GM06990 (cell line): ENCODE results near the gene SDK1.
"Not testable (repeated sequence)": the region's sequence is repeated elsewhere in the genome, so short reads cannot be mapped to it uniquely, and the experiment has no call there.

Experiments used
- DNase-seq: peaks from one replicate; pipeline ENCODE4 v3.0.0-alpha.2; 2011; ENCODE audit not compliant: insufficient read length; ENCODE audit errors: extremely low read depth
- H3K27me3 ChIP-seq: replicated peaks from 2 replicates; pipeline ENCODE4 v1.6.0; 2011; ENCODE audit warnings: low read length; ENCODE audit not compliant: control insufficient read depth, insufficient read depth
- H3K36me3 ChIP-seq: 2 replicates; pipeline ENCODE4 v1.5.1; 2011; ENCODE audit warnings: low read length; ENCODE audit not compliant: control insufficient read depth, insufficient read depth
- H3K4me3 ChIP-seq: replicated peaks from 2 replicates; pipeline ENCODE4 v1.5.1; 2011; ENCODE audit warnings: low read depth, mild to moderate bottlenecking, control low read depth, low read length
- CTCF ChIP-seq: IDR thresholded peaks from 2 replicates; pipeline ENCODE4 v1.5.1; 2011; ENCODE audit warnings: low read length, control low read depth, mild to moderate bottlenecking, inconsistent platforms; ENCODE audit not compliant: insufficient read depth, poor library complexity, severe bottlenecking

Gene SDK1

GRCh38 chr7:3937146-3937545 is 636.1 kb downstream of the SDK1 start:
- no peak for DNase-seq
- Histone ChIP-seq H3K36me3 (no peaks in the 10 kb centered on the region), H3K27me3 (no peaks in the 10 kb centered on the region), H3K4me3 (no peak overlapping the region)
- TF ChIP-seq CTCF: no peak

GRCh38 chr7:3937605-3938004 is 636.6 kb downstream of the SDK1 start:
- no peak for TF ChIP-seq CTCF
- no peaks in the 10 kb centered on the region for H3K36me3 ChIP-seq
- no peak for DNase-seq
- H3K4me3 ChIP-seq: no peak overlapping the region
- H3K27me3 ChIP-seq: no peaks in the 10 kb centered on the region

GRCh38 chr7:3941706-3942105 is 640.7 kb downstream of the SDK1 start:
- H3K36me3 ChIP-seq, DNase-seq, H3K4me3 ChIP-seq, H3K27me3 ChIP-seq: not testable (repeated sequence)

- Histone ChIP-seq H3K36me3 (no peaks in the 10 kb centered on the region), H3K27me3 (no peaks in the 10 kb centered on the region), H3K4me3 (no peak overlapping the region)
- no peak for TF ChIP-seq CTCF
- no peak for DNase-seq
Measured at GRCh38 chr7:3942276-3942675, 641.2 kb downstream of the SDK1 start.

GRCh38 chr7:3942816-3943745 is 642.0 kb downstream of the SDK1 start:
- no peak for TF ChIP-seq CTCF
- no peak for DNase-seq

GRCh38 chr7:3943779-3944520 is 642.9 kb downstream of the SDK1 start:
- no peaks in the 10 kb centered on the region for H3K27me3 ChIP-seq
- H3K4me3 ChIP-seq: no peak overlapping the region
- no peak for TF ChIP-seq CTCF
- no peaks in the 10 kb centered on the region for H3K36me3 ChIP-seq
- no peak for DNase-seq

More at GRCh38 chr7:3942816-3943745, 642.0 kb downstream of the SDK1 start:
- H3K4me3 ChIP-seq: no peak overlapping the region
- no peaks in the 10 kb centered on the region for H3K27me3 ChIP-seq
- H3K36me3 ChIP-seq: no peaks in the 10 kb centered on the region
